Mesothelial cell of epicardium (in vitro differentiated cells): ENCODE measurements around the gene RAB19. TPM values are rescaled to one million over a fixed set of nuclear protein-coding genes. Genes with fewer than 3 reads are reported as not detected.
"Not testable (repeated sequence)": the region's sequence is repeated elsewhere in the genome, so short reads cannot be mapped to it uniquely, and the experiment has no call there.

Experiments
- DNase-seq, 2 experiments: peaks; one replicate each; pipeline ENCODE4 v3.0.0; 2021; ENCODE audit warnings: low spot score in 2 of 2; ENCODE audit not compliant: unreplicated experiment in 2 of 2
- H3K27ac Mint-ChIP-seq: 2 replicates; pipeline ENCODE4 v1.8.0; 2021; ENCODE audit warnings: mixed read lengths
- H3K27me3 Mint-ChIP-seq: 2 replicates; pipeline ENCODE4 v1.8.0; 2021; ENCODE audit warnings: low read depth, mixed read lengths
- H3K36me3 Mint-ChIP-seq: 2 replicates; pipeline ENCODE4 v1.8.0; 2021; ENCODE audit warnings: mixed read lengths
- H3K4me1 Mint-ChIP-seq: 2 replicates; pipeline ENCODE4 v1.8.0; 2021; ENCODE audit warnings: mixed read lengths
- H3K4me3 Mint-ChIP-seq: 2 replicates; pipeline ENCODE4 v1.8.0; 2021; ENCODE audit warnings: mild to moderate bottlenecking, moderate library complexity, mixed read lengths
- H3K9me3 Mint-ChIP-seq: 2 replicates; pipeline ENCODE4 v1.8.0; 2021; ENCODE audit warnings: mixed read lengths
- CTCF ChIP-seq: fragments of 200-600 bp; sonication (generic); IDR thresholded peaks from one replicate; pipeline ENCODE4 v1.5.0; 2021; ENCODE audit warnings: antibody characterized with exemption; ENCODE audit not compliant: unreplicated experiment
- total RNA-seq: library from RNA; stranded (reverse); gene quantifications from 3 replicates; pipeline ENCODE4 v1.2.1, GENCODE V29; 2021

Gene RAB19
- total RNA-seq, 1 donor from 2014 or later, result 2.7 TPM

GRCh38 chr7:140451716-140452115, 47.9 kb downstream of the RAB19 start:
- Mint-ChIP-seq H3K4me3 (no peak overlapping the region), H3K4me1 (peaks cover 2% of the 10 kb centered on the region), H3K9me3 (no peaks in the 10 kb centered on the region), H3K36me3 (peaks cover 32% of the 10 kb centered on the region), H3K27ac (no peak overlapping the region), H3K27me3 (no peaks in the 10 kb centered on the region)
- DNase-seq, result no peak
- TF ChIP-seq CTCF, result no peak

GRCh38 chr7:140453273-140453672, 49.4 kb downstream of the RAB19 start:
- no peaks in the 10 kb centered on the region for H3K9me3 Mint-ChIP-seq
- no peak overlapping the region for H3K27ac Mint-ChIP-seq
- peaks cover 2% of the 10 kb centered on the region for H3K4me1 Mint-ChIP-seq
- no peaks in the 10 kb centered on the region for H3K27me3 Mint-ChIP-seq
- no peak for TF ChIP-seq CTCF
- H3K36me3 Mint-ChIP-seq, result peaks cover 34% of the 10 kb centered on the region
- no peak for DNase-seq
- no peak overlapping the region for H3K4me3 Mint-ChIP-seq

GRCh38 chr7:140453785-140454656, 50.2 kb downstream of the RAB19 start:
- H3K27ac Mint-ChIP-seq, H3K9me3 Mint-ChIP-seq, H3K4me3 Mint-ChIP-seq, DNase-seq, H3K4me1 Mint-ChIP-seq, H3K27me3 Mint-ChIP-seq: not testable (repeated sequence)
- peaks cover 38% of the 10 kb centered on the region for H3K36me3 Mint-ChIP-seq

- Mint-ChIP-seq H3K4me3 (no peak overlapping the region), H3K27me3 (no peaks in the 10 kb centered on the region), H3K27ac (no peak overlapping the region), H3K9me3 (no peaks in the 10 kb centered on the region), H3K4me1 (peaks cover 2% of the 10 kb centered on the region), H3K36me3 (peaks cover 43% of the 10 kb centered on the region)
- no peak for DNase-seq
- TF ChIP-seq CTCF, result no peak
These were observed 50.8 kb downstream of the RAB19 start for GRCh38 chr7:140454657-140455015.

- Mint-ChIP-seq H3K4me3 (no peak overlapping the region), H3K4me1 (peaks cover 3% of the 10 kb centered on the region), H3K9me3 (no peaks in the 10 kb centered on the region), H3K27ac (no peak overlapping the region), H3K36me3 (peaks cover 48% of the 10 kb centered on the region), H3K27me3 (no peaks in the 10 kb centered on the region)
- no peak for TF ChIP-seq CTCF
- no peak for DNase-seq
These were observed 51.9 kb downstream of the RAB19 start for GRCh38 chr7:140455743-140456142.

- Mint-ChIP-seq H3K27ac (no peak overlapping the region), H3K4me3 (no peak overlapping the region)
These were observed 52.7 kb downstream of the RAB19 start for GRCh38 chr7:140456551-140457051.

More at GRCh38 chr7:140456551-140457051, 52.7 kb downstream of the RAB19 start:
- no peak for TF ChIP-seq CTCF
- peaks cover 9% of the 10 kb centered on the region for H3K4me1 Mint-ChIP-seq
- peaks cover 53% of the 10 kb centered on the region for H3K36me3 Mint-ChIP-seq
- no peaks in the 10 kb centered on the region for H3K9me3 Mint-ChIP-seq
- H3K27me3 Mint-ChIP-seq, result no peaks in the 10 kb centered on the region
- DNase-seq, result no peak
